NOMO-1 treated with DMSO at 0.1 percent for 48 hours (cell line): ENCODE measurements around the gene CDK14.

Experiments
- DNase-seq: peaks from one replicate; lab custom pipeline; 2025; ENCODE audit not compliant: unreplicated experiment; lab: John Stamatoyannopoulos, UW

CDK14 gene

GRCh38 chr7:90938371-90938770, 342.2 kb downstream of the CDK14 start:
- no peak for DNase-seq

DNA sequence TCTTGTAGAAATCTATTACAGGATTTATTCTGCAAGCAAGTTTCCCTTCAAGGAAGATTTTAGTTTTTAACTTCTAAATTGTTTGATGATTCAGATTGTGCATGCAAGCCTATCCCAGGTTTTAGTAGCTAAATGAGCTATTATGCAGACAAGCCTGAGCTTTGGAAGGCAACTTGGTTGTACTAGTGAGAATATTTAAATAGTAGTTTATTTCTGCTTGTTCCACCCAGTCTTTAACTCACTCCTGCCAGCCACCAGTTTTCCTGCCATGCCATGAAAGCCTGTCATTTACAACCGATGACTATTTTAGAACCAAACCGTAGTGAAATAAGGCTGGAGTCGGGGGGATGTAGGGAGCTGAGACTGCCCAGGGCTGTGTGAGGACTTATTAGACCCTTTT, 343.5 kb downstream of the CDK14 start:
- no peak for DNase-seq

DNA sequence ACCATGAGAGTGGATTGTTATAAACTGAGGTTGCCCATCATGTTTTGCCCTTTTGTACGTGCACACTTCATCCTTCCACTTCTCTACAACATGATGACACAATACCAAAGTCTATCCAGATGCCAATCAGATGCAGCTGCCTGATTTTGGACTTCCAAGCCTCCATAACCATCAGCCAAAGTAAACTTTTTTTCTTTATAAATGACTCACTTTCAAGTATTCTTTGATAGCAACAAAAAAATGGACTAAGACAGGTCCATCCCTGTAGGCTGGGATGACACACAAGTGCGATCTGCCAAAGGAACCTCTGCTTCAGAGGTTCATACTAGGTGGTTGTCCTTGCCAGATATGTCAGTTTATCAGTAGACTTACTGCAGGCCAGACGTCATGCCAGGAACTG, 347.9 kb downstream of the CDK14 start:
- DNase-seq, result no peak

DNA sequence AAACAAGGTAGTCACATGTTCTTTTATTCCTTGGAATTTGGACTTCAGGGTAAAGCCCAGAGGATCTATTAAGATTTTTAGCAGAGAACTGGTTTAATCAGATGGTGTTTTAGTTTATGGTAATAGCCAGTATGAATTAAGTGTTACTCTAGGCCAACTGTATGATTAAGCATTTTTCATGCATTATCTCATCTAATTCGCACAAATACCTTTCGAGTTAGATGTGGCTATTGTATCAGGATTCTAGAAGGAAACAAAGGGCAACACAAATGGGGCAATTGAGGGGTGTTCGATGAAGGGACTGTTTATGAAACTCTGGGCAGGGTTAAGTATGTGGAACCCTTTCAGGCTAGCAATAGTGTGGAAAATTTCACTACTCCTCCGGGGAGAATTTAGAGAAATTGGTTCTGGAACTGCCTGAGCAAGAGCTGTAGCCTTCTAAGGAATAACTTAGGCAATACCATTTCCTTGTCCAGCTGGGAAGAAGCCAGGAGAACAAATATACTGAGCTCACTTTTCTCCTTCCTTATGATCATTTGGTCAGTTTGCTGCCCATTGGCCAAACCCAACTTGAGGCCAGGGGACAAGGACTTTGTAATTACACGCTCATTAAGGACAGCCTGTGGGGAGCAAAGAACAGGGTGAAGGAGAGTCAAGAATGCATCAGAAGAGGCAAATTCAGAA, 349.1 kb downstream of the CDK14 start:
- no peak for DNase-seq

DNA sequence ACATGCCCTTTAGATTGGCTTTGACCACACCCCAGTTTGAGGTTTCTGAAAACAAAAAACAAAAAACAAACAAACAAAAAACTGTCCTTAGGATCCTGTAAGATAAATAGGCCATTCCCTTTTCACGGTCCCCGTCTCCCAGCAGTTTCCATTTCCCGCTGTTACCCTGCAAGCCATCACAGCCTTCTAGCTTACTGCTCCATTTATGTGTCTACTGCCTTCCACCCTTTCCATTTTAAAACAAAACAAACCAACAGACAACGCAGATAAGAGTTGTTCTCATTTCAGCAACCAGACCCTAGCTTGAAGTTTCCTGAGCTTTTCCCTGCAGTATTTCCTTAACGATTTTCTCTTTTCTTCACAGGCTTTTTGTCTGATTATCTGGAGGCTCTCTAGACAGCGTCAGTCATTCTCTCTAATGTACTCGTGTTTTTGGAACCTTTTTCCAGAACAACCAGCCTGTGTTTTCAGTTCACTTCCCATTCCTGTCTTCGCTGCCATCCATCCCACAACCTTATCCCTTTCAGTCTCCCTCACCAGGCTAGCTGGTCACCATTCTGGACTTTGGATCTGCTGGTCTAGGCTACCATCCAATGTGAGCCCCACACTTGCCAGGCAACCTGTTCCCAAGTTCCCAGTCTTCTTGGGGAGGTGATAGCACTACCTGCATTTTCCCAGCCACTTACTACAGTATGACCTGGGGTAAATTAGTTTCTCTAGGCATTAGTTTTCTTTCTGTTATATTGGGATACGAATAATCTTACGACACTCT, 350.8 kb downstream of the CDK14 start:
- no peak for DNase-seq

DNA sequence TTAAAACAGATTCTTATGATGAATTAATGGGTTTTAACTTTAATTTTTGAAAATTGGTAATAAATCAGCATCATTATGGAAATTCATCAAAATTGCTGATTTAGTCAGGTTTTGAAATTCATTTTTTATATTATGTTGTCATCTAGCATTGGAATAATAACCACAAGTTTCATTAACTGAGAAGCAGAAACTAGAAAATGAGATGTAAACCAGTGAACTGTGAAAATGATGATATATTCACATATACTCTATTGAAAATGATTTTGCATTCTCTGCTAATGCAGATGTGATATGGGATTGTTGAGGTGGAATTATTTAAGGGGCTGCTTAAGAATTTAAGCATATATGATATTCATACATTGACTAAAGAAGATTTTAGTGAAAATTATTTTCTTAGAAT, 352.0 kb downstream of the CDK14 start:
- no peak for DNase-seq

DNA sequence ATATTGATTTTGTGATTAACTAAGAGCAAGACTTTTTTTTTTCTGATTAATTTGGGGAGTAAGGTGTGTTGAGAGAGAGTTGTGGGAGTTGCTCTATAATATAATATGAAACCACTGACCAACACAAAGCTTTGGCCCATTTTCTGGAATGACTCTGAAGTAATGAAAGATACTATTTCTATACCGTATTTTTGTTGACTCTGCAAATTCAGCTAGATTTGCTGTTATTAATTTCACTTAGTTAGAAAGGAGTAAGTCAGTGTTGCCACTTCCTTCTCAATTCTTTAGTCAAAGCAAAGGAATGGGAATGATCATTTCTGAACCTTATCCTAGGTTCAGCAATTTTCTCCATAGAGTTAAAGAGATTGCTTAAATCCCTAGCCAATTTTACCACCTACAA, 355.1 kb downstream of the CDK14 start:
- no peak for DNase-seq

DNA sequence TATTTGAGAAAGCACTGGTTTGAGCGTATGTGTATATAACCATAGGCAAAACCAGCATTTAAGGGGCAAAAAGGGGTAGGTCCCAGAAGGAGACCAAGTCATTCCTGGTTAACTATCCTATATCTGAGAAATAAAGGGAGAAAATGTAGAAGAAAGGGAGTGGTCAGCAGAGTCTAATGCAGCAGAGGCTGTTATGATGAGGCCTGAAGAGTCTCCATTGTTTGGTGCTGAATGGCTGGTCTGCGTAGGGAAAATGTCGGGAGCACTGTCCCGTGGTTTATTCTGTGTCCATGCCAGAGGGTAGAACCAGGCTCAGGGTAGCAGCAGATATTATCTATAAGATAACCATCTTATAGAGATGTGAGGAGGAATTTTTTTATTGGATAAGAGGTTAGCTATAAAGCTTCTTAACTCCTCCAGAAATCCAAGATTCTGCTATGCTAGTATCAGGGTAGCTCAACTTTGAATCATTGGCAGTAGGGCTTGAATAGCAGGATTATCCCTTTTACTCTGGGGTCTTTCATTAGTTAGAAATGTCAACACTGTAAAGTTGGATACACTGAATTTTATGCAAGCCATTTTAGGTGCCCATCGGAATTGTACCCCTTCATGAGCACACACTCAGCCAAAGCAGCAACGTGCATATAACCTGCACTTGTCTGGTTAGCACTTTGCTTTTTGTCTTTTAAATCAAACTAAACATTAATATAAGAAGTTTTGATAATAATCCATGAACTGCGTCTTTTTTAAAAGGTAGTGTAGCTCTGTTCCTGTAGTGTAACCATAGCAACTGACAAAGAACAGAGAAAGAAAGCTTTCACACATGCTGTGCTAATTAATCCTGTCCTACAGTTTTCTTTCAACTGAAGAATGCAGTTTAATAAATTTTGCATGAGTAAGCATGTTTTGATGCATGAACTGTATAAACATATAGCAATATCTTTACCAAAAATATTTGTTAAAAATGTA, 356.1 kb downstream of the CDK14 start:
- no peak for DNase-seq

GRCh38 chr7:90955641-90956207, 359.6 kb downstream of the CDK14 start:
- DNase-seq, result no peak

- no peak for DNase-seq
These were observed 361.8 kb downstream of the CDK14 start for GRCh38 chr7:90957883-90958282.

DNA sequence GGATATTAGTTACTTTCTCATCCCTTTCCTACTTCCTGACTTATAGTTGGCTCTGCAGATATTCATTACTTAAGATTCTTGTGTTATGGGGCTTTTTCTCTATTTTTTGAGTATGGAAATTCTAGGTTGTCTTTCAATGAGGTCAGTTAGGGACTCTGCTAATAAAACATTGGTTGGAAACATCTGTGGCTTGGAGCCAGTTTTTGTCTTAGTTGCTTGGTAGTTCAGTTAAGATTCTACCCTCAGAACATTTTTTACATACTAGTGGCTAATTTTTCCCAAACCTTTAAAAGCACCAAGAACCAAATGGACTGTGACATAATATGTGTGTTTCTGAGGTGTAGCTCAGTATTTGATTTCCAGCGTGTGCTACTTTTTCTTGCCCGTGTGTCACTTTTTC, 362.5 kb downstream of the CDK14 start:
- DNase-seq, result no peak

- no peak for DNase-seq
These were observed 365.1 kb downstream of the CDK14 start for GRCh38 chr7:90961037-90961725.

DNA sequence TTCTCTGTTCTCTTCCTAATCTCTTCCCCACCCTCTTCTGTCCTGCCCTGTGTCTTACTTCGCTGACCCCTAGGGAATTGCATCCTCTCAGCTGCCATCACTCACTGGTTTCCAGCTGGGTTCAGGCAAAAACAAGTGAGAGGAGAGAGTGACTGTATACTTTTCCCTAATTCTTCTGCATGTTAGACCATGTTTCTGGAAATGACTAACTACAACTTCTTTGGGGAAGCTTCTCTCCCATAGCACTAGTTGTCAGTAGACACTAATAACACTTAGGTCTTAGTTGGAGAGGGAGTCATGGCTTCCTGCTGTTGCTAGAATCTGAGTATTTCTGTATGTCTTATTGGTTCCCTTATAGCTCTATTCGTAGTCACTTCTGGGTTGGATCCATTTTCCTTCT, 369.1 kb downstream of the CDK14 start:
- DNase-seq, result no peak

- DNase-seq, result no peak
These were observed 370.2 kb downstream of the CDK14 start for GRCh38 chr7:90966346-90966745.

DNA sequence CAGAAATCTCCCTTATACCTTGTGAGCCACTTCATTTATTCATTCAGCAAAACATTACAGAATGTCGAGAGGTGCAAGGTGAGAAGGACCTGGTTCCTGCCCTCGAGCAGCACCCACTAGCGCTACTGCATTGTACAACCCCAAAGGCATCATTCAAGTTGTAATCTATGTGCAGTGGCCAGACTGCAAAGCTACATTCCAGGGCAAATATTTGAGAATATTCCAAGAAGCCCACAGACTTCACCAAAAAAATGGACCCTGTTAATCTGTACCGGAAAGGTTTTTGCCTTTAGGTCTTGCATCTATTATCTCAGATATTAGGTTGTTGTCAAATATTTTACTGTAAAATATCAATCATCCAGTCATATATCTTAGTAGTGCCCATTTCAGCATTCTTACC, 372.8 kb downstream of the CDK14 start:
- no peak for DNase-seq

DNA sequence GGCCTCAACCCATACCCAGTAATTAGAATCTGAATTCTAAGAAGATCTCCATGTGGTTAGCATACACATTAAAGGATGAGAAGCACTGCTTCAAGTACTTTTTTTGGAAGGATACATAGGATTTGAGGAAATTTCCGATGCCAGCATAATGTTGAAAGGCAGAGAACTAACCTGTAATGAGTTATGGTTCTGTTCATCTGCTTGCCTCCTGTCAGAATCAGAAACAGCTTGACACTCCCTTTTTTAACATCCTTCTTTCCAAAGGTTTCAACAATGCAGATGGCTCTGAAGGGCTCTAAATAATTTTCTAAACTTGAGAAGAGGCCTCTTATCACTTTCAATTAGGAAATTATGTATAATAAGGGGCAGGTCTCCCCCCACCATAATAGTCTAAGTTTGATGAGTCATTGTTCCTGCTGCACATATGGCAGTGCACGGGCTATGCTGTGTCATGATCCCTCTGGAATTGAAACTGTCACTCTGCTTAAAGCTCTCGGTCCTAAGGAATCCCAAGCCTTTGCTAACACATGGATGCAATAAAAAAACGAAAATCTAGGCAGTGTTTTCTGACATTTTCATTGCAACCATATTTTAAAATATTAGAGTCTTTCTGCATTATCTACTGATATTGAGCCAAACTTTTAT, 376.9 kb downstream of the CDK14 start:
- DNase-seq, result no peak

DNA sequence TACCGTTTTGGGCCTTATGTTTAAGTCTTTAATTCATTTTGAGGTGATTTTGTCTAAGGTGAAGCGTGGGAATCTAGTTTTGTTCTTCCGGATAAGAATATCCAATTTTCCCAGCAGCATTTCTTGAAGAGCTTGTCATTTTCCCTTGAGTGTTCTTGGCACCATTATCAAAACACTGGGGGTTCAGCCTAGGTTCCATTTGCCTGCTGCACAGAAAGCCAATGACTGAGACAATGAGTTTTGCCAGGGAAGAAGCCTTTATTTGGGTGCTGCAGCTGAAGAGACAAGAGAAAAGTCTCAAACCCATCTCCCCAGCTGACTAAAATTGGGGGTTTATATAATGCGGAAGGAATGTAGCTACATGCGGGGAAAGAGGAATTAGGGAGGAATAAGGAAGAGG, 380.9 kb downstream of the CDK14 start:
- DNase-seq, result no peak

GRCh38 chr7:90980545-90980944, 384.4 kb downstream of the CDK14 start:
- no peak for DNase-seq

GRCh38 chr7:90982228-90982627, 386.1 kb downstream of the CDK14 start:
- no peak for DNase-seq

DNA sequence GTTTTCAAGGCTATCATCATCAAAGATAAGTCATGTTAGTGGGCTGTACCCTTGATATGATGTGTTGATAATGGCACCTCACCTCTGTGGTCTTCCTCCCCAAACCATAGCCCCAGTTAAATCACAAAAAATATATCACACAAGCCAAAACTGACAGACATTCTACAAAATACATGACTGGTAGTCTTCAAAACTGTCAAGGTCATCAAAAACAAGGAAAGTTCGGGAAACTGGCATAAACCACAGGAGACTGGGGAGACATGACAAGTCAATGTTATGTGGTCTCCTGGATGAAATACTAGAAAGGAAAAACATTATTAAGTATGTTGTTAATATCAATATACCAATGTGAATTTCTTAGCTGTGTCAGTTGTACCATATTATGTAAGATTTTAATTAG, 388.6 kb downstream of the CDK14 start:
- DNase-seq, result no peak
